GM12872 (cell line): ENCODE results near the gene HSD17B8.
A peak's percentile ranks its signal among the peaks of the same experiment; 100 is the strongest.

Experiments used
- TF ChIP-seq, protein P1 (sequence below): IDR thresholded peaks from 3 replicates; pipeline ENCODE4 v1.5.1; 2011; ENCODE audit warnings: low read depth, mild to moderate bottlenecking, low read length, moderate library complexity; ENCODE audit not compliant: insufficient read depth

HSD17B8 gene

DNA sequence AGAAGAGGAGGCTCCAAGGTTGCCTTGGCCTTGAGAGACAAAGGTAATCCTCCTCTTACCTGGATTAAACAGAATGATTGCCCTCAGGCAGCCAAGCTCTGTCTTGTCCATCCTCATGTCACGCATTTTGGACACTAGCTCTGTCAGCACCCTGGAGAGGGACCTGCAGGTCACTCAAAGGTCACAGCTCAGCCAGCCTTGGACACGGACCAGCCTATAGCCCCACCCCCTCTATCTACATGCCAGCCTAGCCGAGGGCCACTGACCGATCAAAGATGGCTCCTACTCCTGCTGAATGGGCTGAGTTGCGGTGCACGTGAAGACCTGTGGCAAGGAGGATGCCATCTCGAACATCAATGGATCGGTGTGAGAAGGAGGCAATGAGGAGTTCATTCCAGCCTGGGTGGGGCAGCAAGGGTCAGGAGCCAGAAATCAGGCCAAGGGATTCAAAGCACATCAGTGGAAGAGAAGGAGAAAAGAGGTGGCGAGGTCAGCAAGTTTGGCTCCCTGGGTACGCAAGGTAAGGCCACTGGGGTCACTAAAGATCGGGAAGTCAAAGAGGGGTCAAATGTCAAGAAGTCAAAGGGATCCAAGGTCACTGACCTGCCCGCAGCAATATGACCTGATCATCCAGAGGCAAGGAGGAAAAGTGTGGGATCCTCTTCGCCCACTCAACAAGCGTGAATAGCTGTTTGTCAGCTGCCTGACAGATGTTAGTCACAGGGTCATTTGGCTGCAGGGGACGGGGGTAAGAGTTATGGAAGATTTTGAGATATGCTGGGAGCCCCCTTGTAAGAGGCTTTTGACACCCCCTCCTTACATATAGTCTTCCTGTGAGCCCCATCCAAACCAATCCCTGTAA, 8.9 kb upstream of the HSD17B8 start:
- TF ChIP-seq, protein P1, sequence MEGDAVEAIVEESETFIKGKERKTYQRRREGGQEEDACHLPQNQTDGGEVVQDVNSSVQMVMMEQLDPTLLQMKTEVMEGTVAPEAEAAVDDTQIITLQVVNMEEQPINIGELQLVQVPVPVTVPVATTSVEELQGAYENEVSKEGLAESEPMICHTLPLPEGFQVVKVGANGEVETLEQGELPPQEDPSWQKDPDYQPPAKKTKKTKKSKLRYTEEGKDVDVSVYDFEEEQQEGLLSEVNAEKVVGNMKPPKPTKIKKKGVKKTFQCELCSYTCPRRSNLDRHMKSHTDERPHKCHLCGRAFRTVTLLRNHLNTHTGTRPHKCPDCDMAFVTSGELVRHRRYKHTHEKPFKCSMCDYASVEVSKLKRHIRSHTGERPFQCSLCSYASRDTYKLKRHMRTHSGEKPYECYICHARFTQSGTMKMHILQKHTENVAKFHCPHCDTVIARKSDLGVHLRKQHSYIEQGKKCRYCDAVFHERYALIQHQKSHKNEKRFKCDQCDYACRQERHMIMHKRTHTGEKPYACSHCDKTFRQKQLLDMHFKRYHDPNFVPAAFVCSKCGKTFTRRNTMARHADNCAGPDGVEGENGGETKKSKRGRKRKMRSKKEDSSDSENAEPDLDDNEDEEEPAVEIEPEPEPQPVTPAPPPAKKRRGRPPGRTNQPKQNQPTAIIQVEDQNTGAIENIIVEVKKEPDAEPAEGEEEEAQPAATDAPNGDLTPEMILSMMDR: no peak

DNA sequence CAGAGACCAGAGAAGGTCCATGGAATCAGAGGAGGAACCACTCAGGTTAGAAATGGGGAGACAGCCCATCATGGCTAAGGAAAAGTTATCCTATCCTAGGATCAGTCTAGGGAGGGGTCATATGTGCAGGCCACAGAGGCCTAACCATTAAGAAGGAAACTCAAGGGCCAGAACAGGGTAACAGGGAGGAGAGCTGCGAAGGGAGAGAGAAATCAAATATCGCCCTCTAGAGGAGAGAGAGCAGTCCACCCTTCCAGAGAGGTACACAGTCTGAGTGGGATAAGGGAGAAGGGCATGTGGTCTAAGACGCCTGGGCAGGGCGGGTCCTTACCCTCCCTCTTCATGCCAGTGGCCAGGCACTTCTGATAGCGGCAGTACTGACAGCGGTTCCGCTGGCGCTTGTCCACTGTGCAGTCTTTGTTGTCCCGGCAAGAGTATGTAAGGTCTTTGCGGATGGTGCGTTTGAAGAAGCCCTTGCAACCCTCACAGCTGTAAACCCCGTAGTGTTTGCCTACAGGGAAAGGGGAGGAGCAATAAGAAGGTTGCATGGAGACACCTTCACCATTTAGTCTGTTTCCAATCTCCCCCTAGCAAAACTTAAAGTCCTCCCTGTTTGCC, 6.9 kb upstream of the HSD17B8 start:
- TF ChIP-seq, protein P1: peak; percentile 83

GRCh38 chr6:33198159-33198852, 6.1 kb upstream of the HSD17B8 start:
- TF ChIP-seq, protein P1: no peak

DNA sequence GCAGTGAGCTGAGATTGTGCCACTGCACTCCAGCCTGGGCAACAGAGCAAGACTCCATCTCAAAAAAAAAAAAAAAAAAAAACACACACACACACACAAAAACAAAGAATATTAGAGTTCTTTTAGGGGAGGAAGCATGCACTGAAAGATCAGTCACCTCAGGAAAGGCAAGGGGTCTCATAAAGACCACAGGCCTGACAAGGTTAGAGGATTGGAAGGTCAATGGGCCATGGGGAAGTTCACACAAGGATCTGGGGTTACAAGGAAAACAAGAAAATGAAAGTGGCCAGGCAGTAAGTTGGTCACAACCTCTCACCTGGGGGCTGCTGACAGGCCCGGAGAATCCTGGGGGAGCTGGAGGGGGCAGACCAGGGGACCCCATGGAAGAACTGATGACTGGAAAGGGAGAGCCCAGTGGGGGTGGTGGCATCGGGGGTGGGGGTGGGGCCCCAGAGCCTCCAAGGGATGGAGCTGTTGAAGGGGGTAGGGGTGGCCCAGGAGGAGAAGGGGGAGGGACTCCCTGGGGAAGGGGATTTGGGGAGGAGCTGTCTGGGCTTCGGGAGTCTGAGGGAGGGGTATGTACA, 5.5 kb upstream of the HSD17B8 start:
- TF ChIP-seq, protein P1: no peak

DNA sequence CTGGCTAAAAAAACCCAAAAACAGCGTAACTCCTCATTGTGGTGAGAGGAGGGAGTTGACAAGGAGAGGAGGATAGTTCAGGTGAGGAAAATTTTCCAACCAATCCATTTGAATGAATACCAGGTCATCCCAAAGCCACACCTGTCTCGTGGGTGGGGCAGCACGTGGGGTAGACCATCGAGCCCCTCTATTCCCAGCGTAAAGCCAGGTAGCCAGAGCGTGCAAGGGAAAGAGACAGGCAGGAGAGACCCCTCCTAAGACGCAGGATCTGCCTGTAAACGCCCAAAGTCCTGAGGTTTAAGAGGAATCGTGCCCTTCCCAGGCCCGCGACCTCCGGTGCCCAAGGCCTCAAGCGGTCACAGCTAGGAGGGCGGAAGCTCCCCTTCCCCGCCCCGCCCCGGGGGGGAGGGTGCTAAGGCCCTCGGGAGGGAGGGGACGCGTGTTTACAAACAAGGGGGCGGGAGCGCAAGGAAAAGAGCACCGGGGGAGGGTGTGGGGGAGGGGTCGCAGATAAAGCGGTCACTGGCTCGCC, 4.7 kb upstream of the HSD17B8 start:
- TF ChIP-seq, protein P1: no peak

DNA sequence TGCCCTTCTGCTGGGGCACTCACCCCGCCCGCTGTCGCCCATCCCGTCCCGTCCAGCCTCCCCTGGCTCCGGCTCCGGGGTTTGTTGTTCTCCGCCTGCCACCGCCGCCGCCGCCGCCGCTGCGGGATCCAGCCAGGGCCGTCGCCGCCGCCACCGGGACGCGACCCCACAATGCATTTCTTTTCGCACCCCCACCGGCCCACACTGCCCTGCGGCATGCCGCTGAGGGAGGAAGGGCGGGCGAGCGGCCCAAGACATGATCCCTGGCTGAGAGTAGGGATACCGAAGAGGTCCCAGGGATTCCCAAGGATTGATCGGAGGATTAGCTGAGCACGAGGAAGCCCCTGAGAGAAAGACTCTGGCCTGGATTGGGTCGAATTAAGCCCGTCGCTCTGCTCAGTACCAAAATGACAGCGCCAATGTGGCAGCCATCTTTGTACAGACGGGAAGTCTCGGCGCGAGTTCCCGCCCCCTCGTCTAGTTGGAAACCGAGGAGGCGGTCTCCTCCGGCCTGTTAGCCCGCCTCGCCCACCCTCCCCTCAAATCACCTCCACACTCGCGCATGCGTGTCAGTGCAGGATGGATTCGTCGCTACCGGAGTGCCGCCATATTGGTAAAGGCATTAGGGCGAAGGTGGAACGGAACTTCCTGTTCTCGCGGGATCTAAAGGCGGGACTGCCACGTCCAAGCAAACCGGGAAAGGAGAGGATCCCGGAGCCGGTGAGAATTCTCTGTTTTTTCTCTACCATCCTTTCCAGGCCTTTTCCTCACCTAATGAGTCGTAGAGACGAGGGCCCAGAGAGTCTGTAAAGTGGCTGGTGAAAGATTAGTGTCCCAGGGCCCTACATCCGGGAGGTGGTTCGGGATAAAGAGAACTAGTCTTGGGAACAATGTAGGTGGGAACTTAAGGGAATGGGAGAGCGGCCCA, 4.0 kb upstream of the HSD17B8 start, which contains the start of the genes RXRB and SLC39A7:
Gene RXRB (minus strand): TSS at position 447 of the 928 bp plus-strand sequence. CDS start 189 bp downstream, at position 258.
Gene SLC39A7 (plus strand): TSS at position 649 of the 928 bp plus-strand sequence. CDS start 379 bp downstream, outside the sequence.
- TF ChIP-seq, protein P1: no peak
